Aortic smooth muscle cell (primary cell): ENCODE measurements around the gene SNAPC5. TPM values are rescaled to one million over a fixed set of nuclear protein-coding genes. Genes with fewer than 3 reads are reported as not detected.

Experiments
- total RNA-seq: library from RNA; depleted of rRNA; stranded (reverse); fragments of >200 nt; gene quantifications from 2 replicates; pipeline ENCODE4 v1.2.3, GENCODE V29; 2014

The SNAPC5 gene, protein sequence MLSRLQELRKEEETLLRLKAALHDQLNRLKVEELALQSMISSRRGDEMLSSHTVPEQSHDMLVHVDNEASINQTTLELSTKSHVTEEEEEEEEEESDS
- 28.0 and 34.7 TPM in 2 replicates for total RNA-seq

DNA sequence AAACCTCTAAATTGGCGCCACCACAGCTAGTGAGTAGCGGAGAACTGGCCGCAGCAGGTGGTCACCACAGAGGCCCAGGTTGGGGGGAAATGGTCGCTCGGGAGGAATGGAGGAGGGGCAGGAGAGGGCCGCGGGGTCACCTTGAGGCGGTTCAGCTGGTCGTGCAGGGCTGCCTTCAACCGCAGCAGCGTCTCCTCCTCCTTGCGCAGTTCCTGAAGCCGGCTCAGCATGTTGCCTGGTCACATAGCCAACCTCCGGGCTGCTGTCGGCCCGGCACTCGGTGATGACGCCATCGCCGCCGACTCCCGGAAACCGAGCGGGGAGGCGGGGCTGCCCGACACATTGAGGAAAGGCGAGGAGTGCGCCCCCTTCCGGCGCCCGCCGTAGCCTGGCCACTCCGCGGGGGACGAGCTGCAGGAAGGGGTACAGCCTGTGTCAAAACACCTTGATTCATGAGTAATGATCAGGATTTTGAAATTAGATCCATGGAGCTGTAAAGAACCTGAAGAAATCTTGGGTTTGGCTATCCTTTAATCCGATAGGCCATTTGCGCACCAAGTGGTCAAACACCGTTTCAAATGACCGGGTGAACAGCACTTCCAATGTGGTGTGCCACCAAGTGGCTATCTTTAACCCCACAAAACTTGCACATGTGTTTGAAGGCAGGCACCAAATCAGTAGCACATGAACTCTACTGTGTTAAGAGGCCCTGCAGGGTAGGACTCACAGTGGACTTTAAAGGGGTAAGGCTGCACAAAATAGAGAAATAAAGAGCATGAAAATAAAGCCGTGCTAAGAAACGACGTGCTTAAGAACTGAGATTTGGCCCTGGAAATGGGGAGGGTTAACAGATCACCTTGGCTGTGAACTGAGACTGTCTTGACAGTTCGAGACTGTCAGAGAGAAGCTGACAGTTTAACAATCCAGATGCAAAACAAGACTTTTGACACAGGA, at the start of gene SNAPC5:
Gene SNAPC5 (minus strand): TSS at position 261 of the 954 bp plus-strand sequence. CDS start 31 bp downstream, at position 230.

DNA sequence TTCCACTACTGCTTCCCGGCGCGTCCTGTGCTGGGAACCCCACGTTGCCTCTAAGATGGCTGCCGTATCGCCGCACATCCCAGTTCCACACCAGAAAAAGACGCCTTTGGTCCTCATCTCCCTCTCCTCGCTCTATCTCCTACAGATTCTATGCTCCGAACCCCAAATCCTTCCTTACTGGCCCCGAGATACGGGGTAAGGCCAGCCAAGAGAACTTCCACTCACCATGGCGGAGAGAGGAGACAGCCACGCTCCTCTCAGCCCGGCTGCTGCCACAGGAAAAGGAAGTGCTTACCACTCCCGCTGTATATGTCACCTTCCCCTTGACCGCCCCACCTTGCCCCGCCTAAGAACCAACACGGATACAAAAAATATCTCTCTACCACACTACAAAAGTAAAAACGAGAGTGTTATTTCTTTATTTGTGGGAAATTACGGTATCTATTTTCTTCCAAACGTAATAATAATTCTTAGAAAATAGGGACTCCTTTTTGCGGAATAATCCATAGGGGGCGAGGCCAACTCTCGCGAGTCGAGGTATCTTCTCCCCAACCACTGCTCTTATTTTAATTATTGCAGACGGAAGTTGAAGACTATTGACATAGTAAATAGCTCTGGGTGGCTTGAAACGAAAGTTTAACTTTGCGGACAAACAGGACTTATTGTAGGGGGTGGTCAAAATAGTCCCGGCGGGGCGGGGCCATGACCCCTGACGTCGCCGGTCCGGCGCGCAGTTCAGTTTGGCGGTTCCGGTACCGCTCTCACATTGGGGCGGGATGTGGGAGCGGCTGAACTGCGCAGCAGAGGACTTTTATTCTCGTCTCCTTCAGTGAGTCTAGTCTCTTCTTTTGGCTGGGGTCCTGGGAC, 7.2 kb upstream of the SNAPC5 start, which contains the start of the genes RPL4 and ZWILCH:
Gene RPL4 (minus strand): TSS at position 293 of the 867 bp plus-strand sequence. CDS start 65 bp downstream, at position 228.
Gene ZWILCH (plus strand): TSS at position 764 of the 867 bp plus-strand sequence. CDS start 13 bp downstream, at position 777.

Other genes with a start within 250 kb of the SNAPC5 start
- not detected in 2 replicates for gene MEGF11, start 244.0 kb downstream of the SNAPC5 start, total RNA-seq
- gene DIS3L, start 204.2 kb downstream of the SNAPC5 start, total RNA-seq, result 27.2 and 32.6 TPM in 2 replicates
- gene TIPIN, start 141.1 kb downstream of the SNAPC5 start, total RNA-seq, result 14.2 and 16.8 TPM in 2 replicates
- gene MAP2K1, start 110.8 kb downstream of the SNAPC5 start, total RNA-seq, result 27.2 and 32.2 TPM in 2 replicates
- 1,310 and 1,702 TPM in 2 replicates for gene RPL4, start 7.1 kb upstream of the SNAPC5 start, total RNA-seq
- 20.0 and 23.4 TPM in 2 replicates for gene ZWILCH, start 7.6 kb upstream of the SNAPC5 start, total RNA-seq
- under 0.01 and 0.06 TPM in 2 replicates for gene LCTL, start 68.2 kb upstream of the SNAPC5 start, total RNA-seq
- 55.4 and 73.9 TPM in 2 replicates for gene SMAD6, start 204.5 kb upstream of the SNAPC5 start, total RNA-seq